Measurements from ENCODE around the gene GRIK4.

Gene GRIK4

DNA sequence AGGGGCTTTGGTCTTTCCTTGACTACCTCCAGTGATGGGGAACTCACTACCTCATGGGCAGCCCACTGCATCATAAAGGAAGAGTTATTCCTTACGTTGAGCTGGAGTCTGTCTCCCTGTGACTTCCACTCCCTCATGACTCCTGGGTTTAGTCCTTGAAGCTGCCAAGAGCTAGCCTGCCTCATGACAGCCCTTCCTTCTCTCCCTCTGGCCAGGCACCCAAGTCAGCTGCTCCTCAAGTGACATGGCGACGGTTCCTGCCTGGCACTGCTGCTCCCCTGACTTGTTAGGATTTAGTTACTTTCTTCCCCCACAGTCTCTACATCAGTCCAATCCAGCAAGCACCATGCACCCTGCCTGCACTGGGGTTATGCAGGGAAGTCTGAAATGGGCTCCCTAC lies 316.3 kb downstream of the GRIK4 start:
- Histone ChIP-seq H3K36me3 (ENCODE audit: control insufficient read depth, insufficient read depth, low read length) (no peaks in the 10 kb centered on the region), H3K27ac (ENCODE audit: low read depth, low read length, severe bottlenecking) (no peak overlapping the region), H3K4me1 (ENCODE audit: control insufficient read depth, insufficient read depth, low read length, poor library complexity, severe bottlenecking) (no peaks in the 10 kb centered on the region), H3K4me3 (ENCODE audit: extremely low read depth, insufficient read depth, low read length, poor library complexity, severe bottlenecking) (no peak overlapping the region), H3K9me3 (ENCODE audit: control insufficient read depth, low read length) (no peaks in the 10 kb centered on the region)
- 82 to 93% methylated on average over 1 to 3 of the region's 3 CpGs for WGBS, 2 experiments (ENCODE audit: insufficient coverage in 2 of 2)

DNA sequence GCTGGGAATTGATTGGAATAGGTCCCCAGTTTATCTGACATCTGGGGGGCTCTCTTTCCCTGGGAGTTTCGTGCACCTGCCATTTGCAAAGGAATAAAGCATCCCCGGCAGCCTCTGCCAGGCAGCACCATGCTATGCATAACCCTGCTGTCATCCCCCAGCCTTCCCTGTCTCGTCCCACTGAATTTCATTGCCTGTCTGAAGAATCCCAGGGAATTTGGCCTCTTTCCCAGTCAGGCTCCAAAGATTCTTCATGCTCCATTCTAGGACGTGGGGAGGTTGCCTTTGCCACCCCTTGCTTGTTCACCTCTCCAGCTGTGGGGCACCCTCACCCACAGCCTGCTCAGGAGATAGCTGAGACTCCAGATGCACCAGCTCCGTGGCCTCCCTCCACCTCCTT lies 317.3 kb downstream of the GRIK4 start:
- WGBS, 2 experiments (ENCODE audit: insufficient coverage in 2 of 2): 63 to 65% methylated on average over 4 to 5 of the region's 5 CpGs
- Histone ChIP-seq H3K4me1 (ENCODE audit: control insufficient read depth, insufficient read depth, low read length, poor library complexity, severe bottlenecking) (peaks cover 3% of the 10 kb centered on the region), H3K36me3 (ENCODE audit: control insufficient read depth, insufficient read depth, low read length) (no peaks in the 10 kb centered on the region), H3K9me3 (ENCODE audit: control insufficient read depth, low read length) (no peaks in the 10 kb centered on the region), H3K4me3 (ENCODE audit: extremely low read depth, insufficient read depth, low read length, poor library complexity, severe bottlenecking) (no peak overlapping the region), H3K27ac (ENCODE audit: low read depth, low read length, severe bottlenecking) (no peak overlapping the region)

DNA sequence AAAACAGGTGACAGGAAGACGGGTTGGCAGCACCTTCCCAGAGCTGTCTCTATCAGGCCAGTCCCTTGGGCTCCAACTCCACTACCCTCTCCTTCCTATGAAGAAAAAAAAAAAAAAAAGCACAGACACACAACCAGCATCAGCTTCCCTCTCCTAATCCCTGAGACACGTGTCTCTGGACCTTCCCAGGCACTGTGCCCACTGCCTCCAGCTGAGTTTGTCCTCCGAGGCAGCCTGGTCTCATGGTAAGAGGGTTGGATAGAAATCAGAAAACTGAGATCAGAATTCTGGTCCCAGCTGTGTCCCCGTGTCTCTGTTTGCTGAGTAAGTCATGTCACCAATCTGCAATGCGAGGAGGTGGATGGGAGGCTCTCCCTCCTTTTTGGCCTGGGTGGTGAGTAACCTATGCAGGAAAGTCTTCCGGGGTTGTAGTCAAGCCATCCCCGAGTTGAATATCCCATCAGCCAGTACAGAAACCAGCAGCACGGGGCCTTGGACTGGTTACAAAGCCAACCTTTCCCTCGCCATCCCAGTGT lies 318.6 kb downstream of the GRIK4 start:
- Histone ChIP-seq H3K4me3 (ENCODE audit: extremely low read depth, insufficient read depth, low read length, poor library complexity, severe bottlenecking) (no peak overlapping the region), H3K4me1 (ENCODE audit: control insufficient read depth, insufficient read depth, low read length, poor library complexity, severe bottlenecking) (peaks cover 3% of the 10 kb centered on the region), H3K9me3 (ENCODE audit: control insufficient read depth, low read length) (no peaks in the 10 kb centered on the region), H3K27ac (ENCODE audit: low read depth, low read length, severe bottlenecking) (no peak overlapping the region), H3K36me3 (ENCODE audit: control insufficient read depth, insufficient read depth, low read length) (no peaks in the 10 kb centered on the region)
- 85 to 90% methylated on average over 7 of the region's 9 CpGs for WGBS, 2 experiments (ENCODE audit: insufficient coverage in 2 of 2)

DNA sequence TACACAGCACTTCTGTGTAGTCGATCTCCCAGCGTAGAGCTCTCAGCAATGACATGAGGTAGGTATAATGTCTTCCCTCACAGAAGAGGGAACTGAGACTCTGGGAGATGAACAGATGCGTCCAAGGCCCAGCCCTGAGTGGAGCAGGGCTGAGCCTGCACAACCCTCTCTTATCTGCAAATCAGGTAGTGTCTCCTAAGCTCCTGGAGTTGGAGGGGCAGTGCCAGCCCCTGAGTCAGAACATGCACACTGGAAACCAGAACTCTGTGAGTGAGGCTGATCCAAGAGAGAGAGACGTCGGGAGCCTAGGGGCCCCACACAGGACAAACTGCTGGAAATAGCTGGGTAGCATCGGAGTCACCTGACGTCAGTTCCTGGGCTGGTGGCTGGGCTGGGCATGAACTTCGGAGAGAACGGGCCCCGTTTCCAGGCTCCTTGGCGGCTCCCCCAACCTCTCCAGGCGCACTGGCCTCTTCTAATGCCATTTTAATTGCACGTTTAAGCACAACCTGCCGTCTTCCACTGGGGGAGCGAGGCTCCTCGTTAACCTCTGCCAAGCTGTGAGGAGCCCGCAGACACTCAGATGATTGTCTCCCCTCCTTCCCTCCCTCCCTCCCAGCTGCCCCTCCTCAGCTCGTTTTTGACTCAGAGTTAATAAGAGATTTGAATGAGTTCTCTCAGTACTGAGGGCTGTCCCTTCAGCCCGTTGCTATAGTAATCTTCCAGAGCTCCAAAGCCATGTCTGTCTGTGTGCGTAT lies 321.1 kb downstream of the GRIK4 start:
- Histone ChIP-seq H3K4me1 (ENCODE audit: control insufficient read depth, insufficient read depth, low read length, poor library complexity, severe bottlenecking) (peaks cover 3% of the 10 kb centered on the region), H3K36me3 (ENCODE audit: control insufficient read depth, insufficient read depth, low read length) (no peaks in the 10 kb centered on the region), H3K9me3 (ENCODE audit: control insufficient read depth, low read length) (no peaks in the 10 kb centered on the region), H3K4me3 (ENCODE audit: extremely low read depth, insufficient read depth, low read length, poor library complexity, severe bottlenecking) (no peak overlapping the region), H3K27ac (ENCODE audit: low read depth, low read length, severe bottlenecking) (peak overlapping the region; percentile 3)
- WGBS, 2 experiments (ENCODE audit: insufficient coverage in 2 of 2): 72 to 84% methylated on average over 11 to 18 of the region's 20 CpGs

DNA sequence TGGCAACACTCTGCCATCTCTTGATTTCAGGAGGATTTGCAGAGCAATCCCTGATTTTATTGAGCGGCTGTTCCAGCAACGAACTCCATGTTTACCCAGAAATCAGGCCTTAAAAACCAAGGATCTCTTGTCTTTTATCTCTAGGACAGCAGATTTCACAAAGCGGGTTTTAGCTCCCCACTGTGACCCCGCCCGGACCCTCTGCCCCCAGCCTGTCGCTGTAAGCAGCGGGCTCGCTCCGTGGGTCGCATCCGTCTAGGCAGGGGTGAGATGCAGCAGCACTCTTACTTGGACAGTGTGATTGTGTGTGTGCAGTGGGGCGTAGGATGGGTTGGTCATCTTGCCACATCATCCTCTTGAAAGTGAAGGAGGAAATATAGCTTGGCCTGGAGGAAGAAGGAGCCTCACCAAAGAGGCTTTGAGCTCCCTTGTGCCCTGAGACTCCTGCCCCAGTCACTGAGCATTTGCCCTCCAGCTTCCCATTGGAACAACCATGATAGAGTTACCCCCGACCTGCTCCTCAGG lies 323.2 kb downstream of the GRIK4 start:
- Histone ChIP-seq H3K27ac (ENCODE audit: low read depth, low read length, severe bottlenecking) (no peak overlapping the region), H3K4me1 (ENCODE audit: control insufficient read depth, insufficient read depth, low read length, poor library complexity, severe bottlenecking) (peaks cover 3% of the 10 kb centered on the region), H3K9me3 (ENCODE audit: control insufficient read depth, low read length) (no peaks in the 10 kb centered on the region), H3K4me3 (ENCODE audit: extremely low read depth, insufficient read depth, low read length, poor library complexity, severe bottlenecking) (no peak overlapping the region), H3K36me3 (ENCODE audit: control insufficient read depth, insufficient read depth, low read length) (no peaks in the 10 kb centered on the region)
- WGBS, 2 experiments (ENCODE audit: insufficient coverage in 2 of 2): 86 to 90% methylated on average over 8 to 9 of the region's 13 CpGs

DNA sequence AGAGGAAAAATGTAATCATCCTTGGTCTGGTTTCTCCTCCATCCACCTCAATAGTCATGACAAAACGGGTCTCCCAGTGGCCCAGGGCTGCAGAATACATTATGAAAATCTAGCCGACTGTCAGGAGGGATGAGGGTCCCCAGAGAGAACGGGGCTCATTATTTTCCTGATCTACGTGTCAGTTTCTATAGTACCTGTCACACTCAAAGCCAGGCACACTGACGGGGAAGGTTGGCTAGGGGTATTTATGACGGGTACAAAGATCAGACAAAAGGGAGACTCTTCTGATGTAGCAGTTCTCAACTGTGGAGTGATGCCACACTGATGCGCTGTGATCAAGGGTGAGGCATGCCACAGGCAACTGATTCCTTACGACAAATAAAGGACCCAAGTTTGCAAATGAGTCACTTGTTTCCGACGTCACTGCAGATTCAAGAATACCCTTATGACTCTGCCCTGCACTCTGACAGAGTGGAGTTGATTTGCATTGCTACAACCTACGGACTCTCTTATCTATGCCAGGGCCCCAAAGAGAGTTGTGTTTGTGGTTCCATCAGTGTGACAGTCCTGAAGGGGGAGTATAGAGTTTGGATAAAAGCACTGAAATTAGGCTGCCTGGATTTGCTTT lies 324.2 kb downstream of the GRIK4 start:
- H3K27ac ChIP-seq (ENCODE audit: low read depth, low read length, severe bottlenecking): no peak overlapping the region
- 76 to 89% methylated on average over 9 to 10 of the region's 11 CpGs for WGBS, 2 experiments (ENCODE audit: insufficient coverage in 2 of 2)
- peaks cover 3% of the 10 kb centered on the region for H3K4me1 ChIP-seq (ENCODE audit: control insufficient read depth, insufficient read depth, low read length, poor library complexity, severe bottlenecking)
- H3K4me3 ChIP-seq (ENCODE audit: extremely low read depth, insufficient read depth, low read length, poor library complexity, severe bottlenecking): no peak overlapping the region
- no peaks in the 10 kb centered on the region for H3K36me3 ChIP-seq (ENCODE audit: control insufficient read depth, insufficient read depth, low read length)
- H3K9me3 ChIP-seq (ENCODE audit: control insufficient read depth, low read length): no peaks in the 10 kb centered on the region

DNA sequence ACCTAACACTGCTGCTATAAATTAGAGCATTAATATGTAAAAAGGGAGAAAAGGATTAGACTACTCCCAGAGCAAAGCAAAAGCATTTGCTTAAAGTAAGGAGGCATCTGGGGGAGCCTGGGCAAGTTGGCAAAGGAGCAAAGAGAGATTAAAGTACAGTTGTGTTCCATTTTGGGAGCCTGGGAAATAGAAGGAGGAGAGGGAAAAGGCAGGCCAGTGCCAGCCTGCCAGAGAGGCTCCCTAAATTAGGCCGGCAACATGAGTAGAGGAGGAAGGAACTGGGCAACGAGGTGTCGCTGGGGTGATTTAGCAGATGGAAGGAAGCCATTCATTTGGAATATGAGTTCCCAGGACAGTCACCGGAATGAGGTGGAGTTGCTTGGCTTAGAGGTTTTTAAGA lies 326.1 kb downstream of the GRIK4 start:
- Histone ChIP-seq H3K9me3 (ENCODE audit: control insufficient read depth, low read length) (no peaks in the 10 kb centered on the region), H3K36me3 (ENCODE audit: control insufficient read depth, insufficient read depth, low read length) (no peaks in the 10 kb centered on the region), H3K27ac (ENCODE audit: low read depth, low read length, severe bottlenecking) (no peak overlapping the region), H3K4me1 (ENCODE audit: control insufficient read depth, insufficient read depth, low read length, poor library complexity, severe bottlenecking) (peaks cover 3% of the 10 kb centered on the region), H3K4me3 (ENCODE audit: extremely low read depth, insufficient read depth, low read length, poor library complexity, severe bottlenecking) (no peak overlapping the region)
- WGBS, 2 experiments (ENCODE audit: insufficient coverage in 2 of 2): 67 to 86% methylated on average over 1 to 3 of the region's 4 CpGs

DNA sequence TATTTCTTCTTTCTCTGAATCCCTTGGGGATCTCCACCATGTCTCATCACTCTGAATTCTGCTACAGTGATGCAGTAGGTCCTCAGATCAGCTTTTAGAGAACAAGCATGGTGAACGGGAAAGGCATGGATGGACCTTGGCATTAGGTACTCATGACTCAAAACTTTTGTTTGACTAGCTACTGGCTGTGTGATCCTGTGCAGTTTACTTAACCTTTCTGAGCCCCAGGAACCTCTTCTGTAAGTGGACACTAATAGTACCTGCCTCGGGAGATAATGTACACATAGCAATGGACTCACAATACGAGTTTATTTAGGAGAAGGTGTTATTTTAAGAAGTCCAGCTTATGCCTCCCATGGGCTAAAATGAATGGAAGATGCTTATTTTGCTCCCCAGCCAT lies 327.7 kb downstream of the GRIK4 start:
- Histone ChIP-seq H3K9me3 (ENCODE audit: control insufficient read depth, low read length) (no peaks in the 10 kb centered on the region), H3K27ac (ENCODE audit: low read depth, low read length, severe bottlenecking) (no peak overlapping the region), H3K4me3 (ENCODE audit: extremely low read depth, insufficient read depth, low read length, poor library complexity, severe bottlenecking) (no peak overlapping the region), H3K4me1 (ENCODE audit: control insufficient read depth, insufficient read depth, low read length, poor library complexity, severe bottlenecking) (no peaks in the 10 kb centered on the region), H3K36me3 (ENCODE audit: control insufficient read depth, insufficient read depth, low read length) (no peaks in the 10 kb centered on the region)
- 95 to 100% methylated on average over 3 of the region's 3 CpGs for WGBS, 2 experiments (ENCODE audit: insufficient coverage in 2 of 2)

DNA sequence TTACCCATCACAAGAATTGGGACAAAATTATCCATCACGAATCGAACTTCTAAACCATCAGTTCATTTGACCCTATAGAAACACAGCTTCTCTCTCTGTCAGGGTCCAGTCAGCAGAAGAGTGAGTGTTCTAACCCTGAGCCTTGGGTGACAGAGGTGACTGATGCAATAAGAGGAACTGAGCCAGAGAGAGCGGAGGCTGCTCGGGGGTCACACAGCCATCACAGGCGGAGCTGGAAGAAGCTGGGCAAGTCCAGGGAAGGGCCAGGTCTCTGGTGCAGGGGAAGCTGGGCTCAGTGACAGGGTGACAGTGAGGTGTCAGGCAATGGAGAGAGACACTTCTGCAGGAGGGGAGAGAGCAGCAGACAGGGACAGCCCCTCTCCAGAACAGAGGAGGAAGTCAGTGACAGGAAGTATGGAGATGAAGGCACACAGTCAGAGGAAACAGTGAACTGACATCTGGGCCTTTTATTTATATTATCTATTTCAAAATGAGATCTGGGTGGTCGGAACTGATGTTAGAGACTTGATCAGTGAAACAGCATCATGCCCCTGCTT lies 328.4 kb downstream of the GRIK4 start:
- WGBS, 2 experiments (ENCODE audit: insufficient coverage in 2 of 2): 93 to 94% methylated on average over 4 to 5 of the region's 6 CpGs
- H3K4me3 ChIP-seq (ENCODE audit: extremely low read depth, insufficient read depth, low read length, poor library complexity, severe bottlenecking): no peak overlapping the region

DNA sequence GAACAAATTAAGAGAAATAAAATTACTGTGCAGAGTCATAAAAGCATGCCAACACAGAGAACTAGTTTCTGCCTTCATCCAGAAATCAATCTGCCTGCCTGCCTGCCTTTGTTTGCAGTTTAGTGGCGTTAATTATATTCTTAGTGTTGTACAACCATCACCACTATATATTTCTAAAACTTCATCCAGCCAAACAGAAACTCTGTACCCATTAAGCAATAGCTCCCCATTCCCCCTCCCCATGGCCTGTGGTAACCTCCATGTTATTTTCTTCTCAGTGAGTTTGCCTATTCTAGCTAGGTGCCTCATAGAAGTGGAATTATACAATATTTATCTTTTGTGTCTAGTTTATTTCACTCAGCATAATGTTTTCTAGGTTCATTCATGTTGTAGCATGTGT lies 329.1 kb downstream of the GRIK4 start:
- WGBS, 2 experiments (ENCODE audit: insufficient coverage in 2 of 2): no CpG with 5 or more reads among the region's 1 CpG

More for the DNA sequence above, 328.4 kb downstream of the GRIK4 start:
- Histone ChIP-seq H3K36me3 (ENCODE audit: control insufficient read depth, insufficient read depth, low read length) (no peaks in the 10 kb centered on the region), H3K27ac (ENCODE audit: low read depth, low read length, severe bottlenecking) (no peak overlapping the region), H3K4me1 (ENCODE audit: control insufficient read depth, insufficient read depth, low read length, poor library complexity, severe bottlenecking) (no peaks in the 10 kb centered on the region), H3K9me3 (ENCODE audit: control insufficient read depth, low read length) (no peaks in the 10 kb centered on the region)

More for the DNA sequence above, 329.1 kb downstream of the GRIK4 start:
- Histone ChIP-seq H3K9me3 (ENCODE audit: control insufficient read depth, low read length) (no peaks in the 10 kb centered on the region), H3K36me3 (ENCODE audit: control insufficient read depth, insufficient read depth, low read length) (no peaks in the 10 kb centered on the region), H3K4me1 (ENCODE audit: control insufficient read depth, insufficient read depth, low read length, poor library complexity, severe bottlenecking) (no peaks in the 10 kb centered on the region), H3K4me3 (ENCODE audit: extremely low read depth, insufficient read depth, low read length, poor library complexity, severe bottlenecking) (no peak overlapping the region), H3K27ac (ENCODE audit: low read depth, low read length, severe bottlenecking) (no peak overlapping the region)

Data from mesodermal cell (in vitro differentiated cells).